GM21786 (cell line): ENCODE measurements around the gene MTNR1B.

Experiments used
- ATAC-seq: cut with Tn5 transposase; IDR thresholded peaks from one replicate; pipeline ENCODE4 v1.9.1; 2021; ENCODE audit not compliant: unreplicated experiment

The MTNR1B gene

DNA sequence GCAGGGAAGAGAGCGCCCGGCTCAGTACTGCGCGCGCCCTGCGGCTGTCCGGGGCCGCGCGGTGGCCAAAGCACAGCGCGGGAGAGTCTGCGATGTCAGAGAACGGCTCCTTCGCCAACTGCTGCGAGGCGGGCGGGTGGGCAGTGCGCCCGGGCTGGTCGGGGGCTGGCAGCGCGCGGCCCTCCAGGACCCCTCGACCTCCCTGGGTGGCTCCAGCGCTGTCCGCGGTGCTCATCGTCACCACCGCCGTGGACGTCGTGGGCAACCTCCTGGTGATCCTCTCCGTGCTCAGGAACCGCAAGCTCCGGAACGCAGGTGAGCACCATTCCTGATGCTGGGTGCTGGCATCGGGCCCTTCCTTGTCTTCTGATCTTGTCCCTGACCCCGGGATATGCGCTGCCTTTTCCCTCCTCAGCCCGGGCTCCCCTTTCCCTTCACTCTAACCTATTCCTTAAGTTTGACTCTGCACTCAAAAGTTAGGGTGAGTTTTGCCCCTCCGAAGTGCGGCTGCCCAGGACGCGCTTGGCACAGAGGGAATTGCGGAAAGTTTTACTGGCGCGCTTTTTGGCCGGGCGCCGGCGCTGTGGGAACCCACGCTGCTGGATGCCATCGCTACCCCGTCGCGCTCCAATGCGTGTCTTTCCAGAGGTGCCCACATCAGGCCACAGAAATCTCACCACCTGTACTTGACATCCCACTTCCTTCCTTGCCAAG, at the start of gene MTNR1B:
TSS of gene MTNR1B (plus strand) at position 18 of the 714 bp plus-strand sequence. CDS start at position 93, 75 bp downstream.
- no peak for ATAC-seq

DNA sequence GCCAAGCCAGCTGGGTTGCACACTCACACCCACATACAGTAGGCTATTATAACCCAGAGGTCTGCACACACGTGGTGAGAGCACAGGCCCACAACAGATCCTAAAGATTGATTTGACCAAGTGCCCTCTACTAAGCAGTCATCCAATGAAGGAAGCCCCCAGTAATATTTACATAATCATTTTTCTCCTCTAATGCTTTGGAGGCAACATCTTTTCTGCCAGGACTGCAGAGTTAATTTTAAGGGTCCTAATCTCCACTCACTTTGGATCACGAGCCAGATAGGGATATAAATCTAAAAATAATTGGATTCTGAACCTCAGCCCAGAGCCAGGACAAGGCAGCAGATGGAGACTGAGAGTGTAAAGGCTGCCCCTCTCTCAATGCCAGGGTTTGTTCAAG, 49.1 kb upstream of the MTNR1B start:
- ATAC-seq = no peak

DNA sequence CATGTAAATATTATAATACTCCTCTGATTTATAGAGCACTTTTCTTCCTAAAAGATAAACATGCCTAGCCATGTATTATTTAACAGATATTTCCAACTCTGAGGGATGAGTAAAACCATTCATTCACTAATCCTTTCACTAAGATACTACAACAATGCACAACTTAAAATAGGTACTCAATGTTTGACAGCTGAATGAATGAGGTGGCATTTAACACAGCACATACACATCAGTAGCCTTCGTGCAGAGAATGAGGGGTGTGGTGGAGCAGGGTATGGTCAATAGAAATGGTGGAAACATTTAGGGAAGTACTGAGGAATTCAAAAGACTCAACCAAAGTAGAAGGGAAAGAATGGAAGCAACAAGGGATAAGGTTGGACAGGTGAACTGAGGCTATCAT, 46.7 kb upstream of the MTNR1B start:
- no peak for ATAC-seq

DNA sequence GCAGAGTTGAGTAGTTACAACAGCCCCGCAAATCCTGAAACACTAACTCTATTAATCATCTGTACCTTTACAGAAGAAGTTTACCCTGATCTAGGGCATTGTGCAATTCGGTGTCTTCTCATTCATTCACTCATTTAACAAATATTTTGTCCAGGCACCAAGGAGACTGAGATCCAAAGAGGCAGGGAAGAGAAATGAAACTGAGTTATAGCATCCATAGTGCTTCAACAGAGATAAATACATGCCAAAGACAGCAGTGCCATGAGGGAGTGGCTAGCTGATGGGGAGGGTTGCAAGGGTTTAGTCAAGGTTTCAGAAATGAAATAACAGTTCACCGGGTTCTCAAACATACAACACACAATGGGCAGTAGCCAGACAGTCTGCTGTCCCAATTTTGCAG, 40.2 kb upstream of the MTNR1B start:
- no peak for ATAC-seq

DNA sequence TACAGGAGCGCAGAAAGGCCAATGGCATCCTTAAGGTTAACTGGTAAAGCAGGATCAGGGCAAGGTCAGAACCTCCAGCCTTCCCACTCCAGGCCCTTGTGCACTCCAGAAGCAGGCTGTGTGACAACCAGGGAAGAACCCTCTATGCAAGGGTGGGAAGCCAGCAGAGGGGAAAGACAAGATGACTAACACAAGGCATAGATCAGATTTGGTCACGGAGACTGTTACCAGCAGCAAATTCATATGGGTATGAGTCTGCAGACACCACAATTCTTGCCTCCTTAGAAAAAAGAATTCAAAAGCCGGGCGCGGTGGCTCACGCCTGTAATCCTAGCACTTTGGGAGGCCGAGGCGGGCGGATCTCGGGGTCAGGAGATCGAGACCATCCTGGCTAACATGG, 39.8 kb upstream of the MTNR1B start:
- no peak for ATAC-seq

DNA sequence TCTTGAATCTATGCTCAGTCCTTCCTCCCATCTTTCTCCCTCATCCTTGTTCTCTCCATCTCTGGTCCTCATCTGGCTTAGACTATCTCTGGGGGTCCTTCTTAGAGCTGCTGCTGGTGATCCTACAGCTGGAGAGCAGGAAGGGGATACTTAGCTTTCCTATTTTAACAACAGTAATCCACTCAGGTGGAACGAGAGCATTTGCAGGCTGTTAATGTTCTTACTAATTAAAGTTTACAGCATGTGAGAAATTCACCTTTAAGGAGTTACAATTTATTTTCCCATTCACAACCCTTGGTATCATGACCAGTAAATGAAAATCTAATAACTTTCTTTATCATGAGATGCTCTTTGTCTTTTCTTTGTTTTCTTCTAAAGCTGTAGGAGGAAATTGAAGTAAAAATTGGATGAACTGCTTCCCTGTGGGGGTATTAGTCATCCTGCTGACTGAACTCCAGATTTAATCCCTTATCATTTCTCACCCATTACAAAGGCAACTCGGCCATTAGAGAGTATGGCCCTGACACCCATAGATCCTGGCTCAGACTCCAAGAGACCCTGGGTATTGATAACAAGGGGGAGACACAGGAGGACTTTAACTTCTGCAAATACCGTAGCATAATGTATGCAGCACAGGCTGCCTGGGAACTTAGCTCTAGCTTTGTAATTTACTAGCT, 37.6 kb upstream of the MTNR1B start:
- no peak for ATAC-seq

DNA sequence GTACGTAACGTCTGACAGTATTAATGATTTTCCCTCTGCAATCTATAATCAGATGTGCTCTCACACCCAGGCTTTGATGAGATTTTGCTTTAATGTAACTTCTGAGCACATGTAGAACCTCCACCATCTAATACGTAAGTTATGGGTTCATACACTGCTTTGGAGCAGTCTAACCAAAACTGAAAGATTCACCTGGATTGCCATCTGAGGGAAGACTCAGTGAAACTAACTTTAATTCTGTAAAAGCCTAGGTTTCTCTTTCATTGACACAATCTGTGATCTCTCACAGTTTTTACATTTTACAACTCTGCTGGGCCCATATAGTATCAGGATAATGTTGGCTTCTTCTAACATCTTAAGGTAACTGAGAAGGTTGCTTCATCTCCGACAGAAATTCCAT, 30.1 kb upstream of the MTNR1B start:
- no peak for ATAC-seq

DNA sequence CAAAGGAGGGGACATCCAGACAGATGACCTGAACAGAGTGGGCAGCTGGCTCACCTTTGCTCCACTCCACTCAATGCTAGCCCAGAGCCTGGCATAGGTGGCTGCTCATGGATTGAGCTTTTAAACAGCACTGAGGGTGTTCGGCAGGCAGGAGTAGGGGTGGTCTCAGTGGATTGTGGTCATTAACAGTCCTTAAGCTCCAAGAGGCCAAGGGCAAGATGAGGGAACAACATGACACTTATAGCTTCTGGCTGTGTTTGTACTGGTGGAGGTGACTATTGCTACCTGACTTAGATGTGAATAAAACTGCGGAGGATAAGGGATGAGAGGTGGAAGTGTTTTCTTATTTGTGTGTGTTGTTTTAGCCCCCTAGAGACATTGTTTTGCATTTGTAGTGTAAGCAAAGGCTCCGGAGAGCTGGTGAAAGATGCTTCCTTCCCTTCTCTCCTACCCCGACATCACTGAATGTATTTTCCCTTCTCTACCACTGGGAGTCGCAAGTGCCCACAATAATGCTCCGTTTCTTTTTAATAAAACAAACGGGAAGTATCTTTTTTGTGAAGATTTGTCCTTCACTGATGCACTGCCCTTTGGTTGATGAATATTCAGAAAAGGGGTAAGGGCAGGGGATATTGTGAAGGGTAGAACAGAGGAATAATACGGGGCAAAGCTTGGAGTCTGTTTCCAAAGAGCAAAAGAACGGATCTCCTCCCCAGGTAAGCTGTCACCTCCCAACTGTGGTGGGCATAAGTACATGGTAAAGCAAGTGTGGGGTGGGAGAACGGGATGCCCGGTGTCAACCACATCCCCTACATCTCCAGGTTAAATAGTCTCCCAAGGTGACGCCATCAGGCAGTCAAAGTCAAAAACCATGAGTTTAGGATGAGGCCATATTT, 27.5 kb upstream of the MTNR1B start:
- peak; percentile 53 for ATAC-seq

DNA sequence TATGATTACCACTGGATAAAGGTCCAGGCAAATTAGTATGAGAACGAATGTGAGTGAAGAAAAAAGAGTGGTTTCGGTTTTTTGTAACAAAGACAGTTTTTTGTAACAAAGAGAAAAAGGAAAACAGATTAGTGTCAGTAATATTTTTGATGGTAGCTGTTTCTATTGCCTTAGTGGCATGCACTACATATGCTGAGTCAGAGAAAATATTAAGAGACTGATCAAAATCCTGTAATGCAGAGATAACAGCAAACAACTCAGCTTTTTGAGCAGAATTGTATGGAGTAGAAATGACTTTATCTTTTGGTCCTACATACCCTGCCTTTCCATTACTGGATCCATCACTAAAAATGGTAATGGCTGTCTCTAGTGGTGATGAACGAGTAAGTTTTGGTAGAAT, 22.7 kb upstream of the MTNR1B start:
- ATAC-seq = no peak

DNA sequence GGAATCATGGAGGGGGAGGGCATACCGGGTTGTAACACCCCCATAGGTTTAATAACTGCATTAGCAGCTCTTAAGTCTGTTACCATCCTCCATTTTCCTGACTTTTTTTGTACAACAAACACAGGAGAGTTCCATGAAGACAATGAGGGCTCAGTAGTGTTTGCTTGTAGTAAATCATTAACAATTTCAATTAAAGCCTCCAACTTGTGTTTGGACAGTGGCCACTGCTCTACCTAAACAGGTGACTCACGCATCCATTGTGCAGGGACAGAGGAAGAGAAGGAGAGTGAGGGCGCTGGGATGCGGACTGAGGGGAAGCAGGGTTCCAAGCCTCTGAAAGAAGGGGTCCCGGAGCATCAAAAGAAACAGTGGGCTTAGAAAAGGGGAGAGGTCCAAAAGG, 21.3 kb upstream of the MTNR1B start:
- ATAC-seq = no peak

DNA sequence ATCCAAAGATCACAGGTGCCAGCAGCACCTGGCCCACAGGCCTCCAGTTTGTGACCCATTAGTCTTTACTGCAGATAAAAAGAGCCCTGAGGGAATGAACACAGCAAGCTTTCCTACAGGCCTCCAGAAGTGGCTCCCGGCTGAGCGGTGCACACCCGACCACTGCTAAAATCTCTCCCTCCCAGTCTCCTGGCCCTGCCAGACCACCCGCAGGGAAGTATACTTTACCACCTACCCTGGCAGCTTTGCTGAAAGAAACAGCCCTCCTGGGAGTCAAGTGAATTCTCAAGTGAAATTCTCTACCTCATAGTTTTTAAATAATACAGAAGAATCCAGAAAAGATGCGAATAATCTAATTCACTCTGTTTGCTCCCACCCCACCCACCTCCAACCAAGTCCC, 15.4 kb upstream of the MTNR1B start:
- no peak for ATAC-seq

DNA sequence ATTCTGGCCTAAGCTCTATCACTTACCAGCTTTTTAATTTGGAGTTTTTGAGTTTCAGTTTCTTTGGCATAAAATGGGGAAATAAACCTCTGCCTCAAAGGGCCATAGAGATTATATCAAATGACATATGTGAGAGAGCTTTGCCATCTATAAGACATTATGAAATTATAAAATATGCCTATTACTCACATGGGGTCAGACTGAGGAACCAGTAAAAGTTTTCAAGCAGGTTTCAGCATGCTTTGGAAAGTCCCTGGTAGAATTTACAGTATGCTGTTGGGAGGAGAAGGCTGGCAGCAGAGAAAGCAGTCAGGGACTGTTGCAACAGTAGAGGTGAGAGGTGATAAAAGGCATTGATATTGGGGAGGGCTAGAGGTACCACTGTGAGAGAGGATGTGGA, 13.6 kb upstream of the MTNR1B start:
- ATAC-seq = no peak

DNA sequence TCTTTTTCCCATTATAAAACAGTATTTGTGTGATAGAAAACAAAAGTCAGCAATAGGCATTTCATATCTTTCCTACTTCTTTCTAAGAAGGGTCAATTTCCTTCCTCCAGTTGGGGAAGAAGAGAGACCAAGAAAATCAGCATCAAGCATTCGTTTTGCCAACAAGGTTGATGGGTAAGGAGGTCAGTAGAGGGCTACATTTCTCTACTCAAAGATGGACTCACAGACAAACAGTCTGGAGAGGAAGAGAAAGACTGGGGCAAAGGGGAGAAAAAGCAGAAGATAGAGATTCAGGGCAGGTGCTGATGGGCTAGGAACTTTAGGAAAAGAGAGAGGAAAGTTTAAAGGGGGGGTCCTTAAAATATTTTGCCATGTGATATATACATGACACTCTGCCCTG, 8.6 kb upstream of the MTNR1B start:
- no peak for ATAC-seq

DNA sequence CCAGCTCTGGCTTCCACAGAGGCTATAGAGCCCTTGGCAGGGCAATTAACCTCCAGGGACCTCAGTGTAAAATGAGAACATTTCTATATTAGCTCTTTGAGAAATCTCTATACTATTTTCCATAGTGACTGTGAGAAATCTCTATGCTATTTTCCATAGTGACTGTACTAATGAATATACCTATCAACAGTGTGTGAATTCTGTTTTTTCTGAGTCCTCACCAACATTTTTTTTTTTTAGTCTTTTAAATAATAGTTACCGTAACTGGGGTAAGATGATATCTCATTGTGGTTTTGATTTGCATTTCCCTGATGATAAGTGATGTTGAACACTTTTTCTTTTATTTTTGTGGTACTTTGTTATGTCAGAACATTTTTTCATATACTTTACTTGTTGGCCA, 7.0 kb upstream of the MTNR1B start:
- no peak for ATAC-seq

DNA sequence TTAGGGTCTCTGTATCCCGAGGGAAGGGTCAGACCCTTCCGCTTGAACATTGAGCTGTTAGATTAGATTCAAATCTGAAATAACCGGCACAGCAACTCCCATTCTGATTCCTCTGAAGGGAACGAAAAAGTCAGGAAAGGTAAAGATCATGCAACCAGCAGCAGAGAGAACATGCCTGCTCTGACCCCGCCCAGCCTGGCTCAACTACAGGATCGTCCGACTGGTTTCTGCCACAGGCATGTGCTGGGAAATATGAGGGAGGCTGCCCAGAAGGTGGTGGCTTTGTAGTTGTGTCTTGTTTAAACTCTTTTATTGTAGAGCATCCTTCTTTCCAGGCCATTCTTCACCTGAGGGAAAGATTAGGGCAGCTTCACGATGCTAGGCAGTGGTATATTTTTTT, 5.0 kb upstream of the MTNR1B start:
- no peak for ATAC-seq

DNA sequence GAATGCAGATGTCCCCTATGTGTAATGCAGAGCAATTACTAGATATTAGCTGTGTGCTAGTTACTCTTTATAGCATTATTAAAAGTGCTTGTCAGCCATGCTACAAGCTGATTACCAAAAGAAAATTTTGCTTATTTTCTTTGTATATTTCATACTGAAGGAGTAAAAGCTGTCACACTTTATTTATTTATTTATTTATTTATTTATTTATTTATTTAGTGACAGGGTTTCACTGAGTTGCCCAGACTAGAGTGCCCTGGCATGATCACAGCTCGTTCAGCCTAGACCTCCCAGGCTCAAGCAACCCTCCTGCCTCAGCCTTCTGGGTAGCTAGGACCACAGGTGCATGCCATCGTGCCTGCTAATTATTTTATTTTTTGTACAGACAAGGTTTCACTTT, 4.3 kb upstream of the MTNR1B start:
- no peak for ATAC-seq

DNA sequence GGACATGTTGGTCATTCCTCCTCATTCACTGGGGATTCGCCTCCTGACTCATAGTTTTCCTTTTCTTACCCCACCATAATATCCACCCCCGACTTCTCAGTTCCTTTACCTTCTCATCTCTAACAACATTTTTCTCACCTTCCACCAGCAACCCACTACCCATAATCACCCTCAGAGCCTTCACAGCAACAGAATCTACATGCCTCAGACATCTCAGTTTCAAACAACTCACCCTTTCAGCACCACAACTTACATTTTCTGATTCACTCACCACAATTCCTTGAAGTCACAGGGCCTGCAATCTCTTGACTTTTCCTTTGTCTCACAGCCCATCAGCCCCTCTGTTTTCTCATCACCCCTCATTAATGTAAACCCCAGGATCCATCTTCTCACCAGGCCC, 2.3 kb upstream of the MTNR1B start:
- no peak for ATAC-seq

DNA sequence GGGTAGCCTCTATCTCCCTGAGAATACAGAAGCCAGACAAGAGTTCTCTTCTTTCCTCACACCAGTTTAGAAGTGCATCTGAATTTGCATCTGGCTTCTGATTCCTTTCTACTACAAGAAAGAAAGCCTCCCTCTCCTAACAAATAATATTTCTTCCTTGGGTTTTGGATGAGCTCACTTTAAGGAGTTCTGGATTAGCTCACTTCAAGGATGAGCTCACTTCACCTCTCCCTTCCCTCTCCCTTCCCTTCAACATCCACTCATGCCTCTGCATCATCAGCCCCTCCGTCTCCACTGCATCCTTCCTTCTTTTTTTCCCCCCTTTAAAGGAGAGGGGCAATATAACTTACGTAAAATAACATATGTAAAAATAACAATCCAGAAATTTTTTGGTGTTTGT, 1.6 kb upstream of the MTNR1B start:
- ATAC-seq = no peak

DNA sequence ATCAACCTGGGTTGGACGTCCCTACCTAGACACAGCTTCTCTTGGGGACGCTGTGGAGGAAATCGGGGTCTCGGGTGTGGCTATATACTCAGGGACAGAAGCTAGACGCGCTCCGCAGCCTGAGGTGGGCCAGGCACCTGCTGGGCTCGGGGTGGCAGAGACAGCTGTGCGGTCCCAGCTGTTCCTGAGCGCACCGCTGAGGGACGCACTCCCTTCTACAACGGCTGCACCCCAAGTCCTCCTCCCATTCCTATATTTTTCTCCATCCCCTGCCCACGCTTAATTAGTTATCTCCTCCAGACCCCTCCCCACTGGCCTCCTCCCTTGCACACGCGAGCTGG, 188 bp upstream of the MTNR1B start:
- no peak for ATAC-seq

DNA sequence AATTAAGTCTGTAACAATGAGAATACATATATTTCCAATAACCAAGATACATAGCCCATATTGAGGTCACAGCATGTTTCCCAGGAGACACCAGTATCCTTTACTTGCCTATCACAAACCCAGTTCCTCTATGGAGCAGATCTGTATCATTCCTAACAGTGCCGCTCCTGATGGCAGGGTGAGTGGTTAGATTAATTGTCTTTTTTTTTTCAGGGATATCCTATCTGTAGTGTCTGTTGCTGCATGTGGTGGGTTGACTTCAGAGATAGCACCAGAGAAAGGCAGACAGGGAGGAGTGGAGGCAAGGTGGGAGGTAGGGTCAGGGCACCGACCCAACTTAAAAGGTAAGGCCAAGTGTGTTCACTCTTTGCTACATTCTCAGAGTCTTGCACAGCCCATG, 2.8 kb downstream of the MTNR1B start:
- ATAC-seq = no peak

DNA sequence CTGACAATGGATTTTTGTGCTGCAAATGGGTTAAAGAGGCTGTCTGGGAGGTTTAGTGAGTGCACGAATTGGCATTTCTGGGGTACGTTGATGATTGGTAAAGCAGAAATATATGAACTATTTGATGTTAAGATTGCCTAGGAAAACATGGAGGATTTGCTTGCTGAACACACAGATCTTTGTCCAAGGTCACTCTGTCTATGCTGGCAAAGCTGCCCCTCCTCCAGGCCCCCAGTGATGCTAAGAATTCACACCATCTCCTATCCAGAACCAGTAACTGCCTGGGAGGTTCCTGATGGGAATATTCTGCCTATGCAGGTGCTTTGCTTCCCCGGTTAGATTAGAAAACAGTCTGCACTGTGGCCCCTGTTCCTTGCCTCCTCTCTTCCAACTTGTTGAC, 5.8 kb downstream of the MTNR1B start:
- no peak for ATAC-seq

DNA sequence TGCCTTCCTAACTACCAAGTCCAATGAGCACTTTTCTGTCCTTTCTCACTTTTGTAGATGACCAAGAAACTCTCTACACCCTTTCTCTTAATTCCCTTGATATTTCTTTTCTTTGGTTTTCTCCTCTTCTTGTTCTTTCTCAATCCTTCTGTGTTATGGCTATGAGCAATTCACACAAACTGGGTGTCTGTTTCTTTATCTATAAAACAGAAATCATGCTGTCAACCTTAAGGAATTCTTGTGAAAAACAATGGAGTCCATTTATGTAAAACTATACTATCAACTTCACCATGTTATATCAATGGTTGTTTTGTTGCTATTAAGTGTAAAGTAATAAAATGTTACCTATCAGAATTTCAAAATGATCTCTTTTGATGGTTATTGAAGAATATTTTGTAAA, 7.2 kb downstream of the MTNR1B start:
- no peak for ATAC-seq
